HG03520 (cell line): Measurements from ENCODE around the gene CDC25B.
A peak's percentile ranks its signal among the peaks of the same experiment; 100 is the strongest.
"Not testable (repeated sequence)": the region's sequence is repeated elsewhere in the genome, so short reads cannot be mapped to it uniquely, and the experiment has no call there.

ENCODE experiments used
- ATAC-seq: cut with Tn5 transposase; IDR thresholded peaks from one replicate; pipeline ENCODE4 v1.9.1; 2021; ENCODE audit warnings: mild to moderate bottlenecking, moderate library complexity; ENCODE audit not compliant: unreplicated experiment

CDC25B gene

DNA sequence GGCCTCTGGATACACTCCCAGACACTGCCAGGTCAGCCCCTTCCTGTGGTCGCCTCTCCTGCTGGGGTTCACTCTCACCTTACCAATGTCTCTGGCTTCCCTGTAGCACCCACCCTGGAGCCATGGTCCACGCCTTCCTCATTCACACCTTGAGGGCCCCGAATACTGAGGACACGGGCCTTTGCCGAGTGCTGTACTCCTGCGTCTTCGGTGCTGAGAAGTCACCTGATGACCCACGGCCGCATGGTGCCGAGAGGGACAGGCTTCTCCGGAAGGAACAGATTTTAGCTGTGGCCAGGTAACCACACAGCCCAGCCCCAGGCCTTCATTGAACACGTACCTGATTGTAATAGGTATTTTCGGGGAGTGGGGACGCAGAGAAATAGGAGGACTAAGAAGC lies 25.9 kb downstream of the CDC25B start:
- ATAC-seq: no peak

DNA sequence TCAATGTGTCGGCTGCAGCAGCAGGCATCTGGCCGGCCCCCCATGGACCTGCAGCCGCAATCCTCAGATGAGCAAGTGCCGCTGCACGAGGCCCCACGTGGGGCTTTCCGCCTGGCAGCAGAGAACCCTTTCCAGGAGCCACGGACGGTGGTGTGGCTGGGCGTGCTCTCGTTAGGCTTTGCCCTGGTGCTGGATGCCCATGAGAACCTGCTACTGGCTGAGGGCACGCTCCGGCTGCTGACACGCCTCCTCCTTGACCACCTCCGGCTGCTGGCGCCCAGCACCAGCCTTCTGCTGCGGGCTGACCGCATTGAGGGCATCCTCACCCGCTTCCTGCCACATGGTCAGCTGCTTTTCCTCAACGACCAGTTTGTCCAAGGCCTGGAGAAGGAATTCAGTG lies 27.8 kb downstream of the CDC25B start:
- no peak for ATAC-seq

DNA sequence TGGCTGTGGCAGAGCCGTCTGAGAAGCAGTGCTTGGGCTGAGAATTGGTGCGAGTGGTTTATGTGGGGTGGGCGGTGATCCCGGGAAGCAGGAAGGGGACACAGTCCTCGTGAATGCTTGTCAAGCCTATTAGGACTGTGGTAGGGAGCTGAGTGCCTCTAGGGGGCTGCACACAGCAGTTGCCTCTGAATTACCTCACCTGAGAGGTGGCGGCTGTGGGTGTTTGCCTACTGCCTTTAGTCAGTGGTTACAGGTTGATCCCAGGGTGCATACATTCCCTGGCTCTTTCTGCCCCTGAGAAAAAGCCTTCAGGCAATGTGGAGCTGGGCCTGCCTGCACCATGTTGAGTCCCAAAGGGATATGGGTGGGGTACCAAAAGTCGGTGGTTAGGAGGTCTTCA lies 29.4 kb downstream of the CDC25B start:
- no peak for ATAC-seq

- ATAC-seq: no peak
These were observed 30.3 kb downstream of the CDC25B start for GRCh38 chr20:3826420-3826819.

- no peak for ATAC-seq
These were observed 32.7 kb downstream of the CDC25B start for GRCh38 chr20:3828798-3829197.

DNA sequence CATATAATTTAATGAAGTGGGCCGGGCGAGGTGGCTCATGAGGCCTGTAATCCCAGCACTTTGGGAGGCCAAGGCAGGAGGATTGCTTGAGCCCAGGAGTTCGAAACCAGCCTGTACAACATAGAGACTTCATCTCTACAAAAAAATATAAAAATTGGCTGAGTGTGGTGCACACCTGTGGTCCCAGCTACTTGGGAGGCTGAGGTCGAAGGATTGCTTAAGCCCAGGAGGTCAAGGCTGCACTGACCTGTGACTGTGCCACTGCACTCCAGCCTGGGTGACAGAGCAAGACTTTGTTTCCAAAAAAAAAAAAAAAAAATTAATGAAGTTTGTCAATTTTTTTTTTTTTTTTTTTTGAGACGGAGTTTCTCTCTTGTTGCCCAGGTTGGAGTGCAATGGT lies 33.8 kb downstream of the CDC25B start:
- not testable (repeated sequence) for ATAC-seq

DNA sequence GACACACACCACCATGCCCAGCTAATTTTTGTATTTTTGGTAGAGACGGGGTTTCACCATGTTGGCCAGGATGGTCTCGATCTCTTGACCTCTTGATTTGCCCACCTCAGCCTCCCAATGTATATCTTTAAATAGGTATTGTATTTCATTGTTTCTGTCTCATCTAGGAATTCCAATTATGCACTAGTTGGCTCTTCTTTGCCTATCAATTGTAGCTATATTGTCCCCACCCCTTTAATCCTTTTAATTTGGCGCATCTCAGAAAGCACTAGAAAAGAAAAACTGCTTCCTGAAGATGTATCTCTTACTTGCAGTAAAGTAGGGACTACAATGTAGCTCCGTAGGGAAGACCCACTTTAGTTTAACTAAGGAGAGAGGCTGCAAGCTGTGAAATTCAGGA lies 40.0 kb downstream of the CDC25B start:
- no peak for ATAC-seq

DNA sequence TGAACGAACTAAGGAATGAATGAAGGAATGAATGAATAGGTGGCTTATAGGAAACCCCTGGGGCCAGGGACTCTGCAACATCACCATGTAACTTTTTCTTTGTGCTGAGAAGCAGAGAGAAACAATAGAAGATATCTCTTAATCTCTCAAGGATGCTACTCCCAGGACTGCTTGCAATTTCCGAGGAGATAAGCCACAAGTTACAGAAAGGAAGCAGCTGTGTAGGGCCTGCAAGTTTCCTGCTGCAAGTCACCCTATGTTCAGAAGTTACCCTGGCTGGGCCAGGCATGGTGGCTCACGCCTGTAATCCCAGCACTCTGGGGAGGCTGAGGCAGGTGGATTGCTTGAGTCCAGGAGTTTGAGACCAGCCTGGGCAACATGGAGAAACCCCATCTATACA lies 43.2 kb downstream of the CDC25B start:
- no peak for ATAC-seq

- ATAC-seq: not testable (repeated sequence)
These were observed 44.1 kb downstream of the CDC25B start for GRCh38 chr20:3840201-3840600.

DNA sequence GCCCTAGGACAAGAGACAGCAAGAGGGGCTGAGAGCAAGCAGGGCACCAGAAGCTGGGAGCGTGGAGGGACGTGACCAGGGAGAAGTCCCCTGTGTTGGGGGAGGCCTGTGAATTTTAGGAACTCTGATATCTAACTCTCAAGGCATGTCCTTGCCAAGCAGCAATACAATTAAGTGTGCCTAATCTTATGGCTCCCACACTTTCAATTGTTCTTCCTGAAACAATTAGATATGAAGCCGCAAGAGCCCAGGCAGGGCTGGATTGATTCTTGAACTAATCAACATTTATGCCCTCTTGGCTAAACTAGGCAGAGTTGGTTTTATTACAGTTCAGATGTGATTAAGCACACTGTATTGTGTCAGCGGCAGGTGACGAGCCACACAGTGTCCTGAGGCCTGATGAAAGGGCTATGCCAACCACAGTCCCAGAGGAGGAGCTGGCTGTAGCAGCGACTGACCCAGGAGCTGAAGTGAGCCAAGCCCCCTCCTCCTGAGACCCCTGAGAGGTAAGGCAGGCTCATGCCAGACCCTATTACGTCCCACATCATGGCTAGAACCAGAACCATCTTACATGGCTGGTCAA lies 46.3 kb downstream of the CDC25B start:
- ATAC-seq: no peak

DNA sequence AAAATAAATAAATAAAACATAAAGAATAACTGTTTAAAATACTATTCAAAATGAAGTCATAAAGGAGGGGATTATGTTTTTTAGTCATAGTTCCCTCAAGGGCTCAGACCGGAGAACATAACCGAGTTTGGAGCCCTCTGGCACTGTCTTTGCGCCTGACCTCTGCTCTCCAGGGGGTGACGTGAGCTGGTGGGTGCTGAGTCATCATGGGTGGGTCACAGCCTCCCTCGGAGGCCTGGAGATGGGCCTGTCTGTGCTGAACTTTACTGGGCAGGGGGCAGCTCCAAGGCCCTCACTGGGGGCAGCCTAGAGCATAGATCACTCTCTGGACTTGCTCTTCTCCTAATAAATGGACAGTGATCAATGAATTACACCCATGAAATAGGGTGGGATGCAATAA lies 47.4 kb downstream of the CDC25B start:
- no peak for ATAC-seq

- not testable (repeated sequence) for ATAC-seq
These were observed 48.0 kb downstream of the CDC25B start for GRCh38 chr20:3843990-3844619.

GRCh38 chr20:3846378-3846739 lies 50.2 kb downstream of the CDC25B start:
- ATAC-seq: no peak

DNA sequence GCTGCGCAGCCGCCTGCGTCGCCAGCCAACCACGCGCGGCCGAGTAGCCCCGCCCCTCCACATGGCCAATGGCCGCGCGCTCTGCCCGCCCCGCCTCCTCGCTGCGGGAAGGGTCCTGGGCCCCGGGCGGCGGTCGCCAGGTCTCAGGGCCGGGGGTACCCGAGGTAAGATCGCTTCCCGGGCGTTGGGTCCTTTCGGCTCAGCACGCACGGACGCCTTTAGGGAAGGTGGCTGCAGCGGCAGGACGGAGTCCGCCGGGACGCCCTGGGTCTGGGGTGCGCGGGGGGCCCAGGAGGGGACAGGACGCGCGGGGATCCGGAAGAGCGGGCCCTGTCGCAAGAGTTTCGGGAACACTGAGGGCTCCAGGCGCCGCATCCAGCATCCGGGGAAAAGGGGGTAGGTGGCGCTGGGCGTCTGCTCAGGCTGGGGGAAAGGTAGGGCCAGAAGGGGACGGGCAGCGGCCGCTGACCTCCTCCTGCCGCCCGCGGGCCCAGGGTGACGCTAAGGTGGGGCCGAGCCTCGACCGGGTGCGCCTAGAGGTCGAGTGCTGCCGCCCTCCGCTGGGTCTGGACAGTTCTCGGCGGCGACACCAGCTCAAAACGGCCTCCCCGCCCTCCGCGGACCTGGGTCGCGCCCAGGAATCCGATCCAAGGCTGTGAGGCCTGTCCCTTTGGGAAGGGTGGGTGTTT lies 50.8 kb downstream of the CDC25B start, which contains the start of gene MAVS:
MAVS (plus strand) TSS at position 95 of the 689 bp plus-strand sequence. CDS start 7,791 bp downstream, outside the sequence.
- ATAC-seq: peak; percentile 85

DNA sequence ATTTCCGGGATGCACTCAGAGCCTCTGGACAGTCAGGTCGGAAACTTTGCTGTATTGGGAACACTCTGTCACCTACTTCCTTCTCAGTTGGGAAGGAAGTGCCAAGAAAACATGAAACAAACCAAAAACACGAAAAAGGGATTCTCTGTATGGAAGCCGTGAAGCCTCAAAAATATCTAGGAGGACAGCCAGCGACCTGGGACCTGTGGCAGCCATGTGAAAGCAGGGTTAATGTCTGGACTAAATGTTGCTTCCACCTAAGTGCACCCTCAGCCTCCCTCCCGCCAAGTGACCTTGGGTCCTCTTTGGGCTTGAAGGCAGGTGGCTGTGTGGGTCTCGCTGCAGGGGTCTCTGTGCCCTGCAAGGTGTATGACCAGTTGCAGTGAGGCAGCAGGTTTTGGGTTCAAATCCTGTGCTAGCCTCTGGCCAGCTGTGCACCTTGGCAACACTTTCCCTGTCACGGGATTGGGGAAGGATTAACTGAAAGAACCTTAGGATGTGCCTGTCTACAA lies 51.4 kb downstream of the CDC25B start:
- ATAC-seq: no peak

DNA sequence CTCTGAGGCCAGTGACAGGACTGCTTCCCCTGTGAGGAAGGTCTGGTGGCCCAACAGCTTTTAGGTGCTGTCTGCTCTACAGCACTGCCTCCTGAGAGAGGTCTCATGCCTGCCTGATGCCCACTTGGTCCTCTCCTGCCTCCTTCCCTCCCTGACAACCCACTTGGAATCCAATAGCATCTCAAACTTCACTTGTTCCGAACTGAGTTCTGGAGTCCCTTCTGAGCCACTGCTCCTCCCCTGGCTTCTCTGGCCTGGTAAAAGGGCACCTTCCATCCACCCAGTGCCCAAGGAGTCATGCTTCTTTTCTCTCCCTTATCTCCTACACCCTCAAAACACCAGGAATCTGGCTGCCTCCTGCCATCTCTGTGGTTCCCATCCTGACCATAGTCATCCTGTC lies 52.5 kb downstream of the CDC25B start:
- no peak for ATAC-seq

DNA sequence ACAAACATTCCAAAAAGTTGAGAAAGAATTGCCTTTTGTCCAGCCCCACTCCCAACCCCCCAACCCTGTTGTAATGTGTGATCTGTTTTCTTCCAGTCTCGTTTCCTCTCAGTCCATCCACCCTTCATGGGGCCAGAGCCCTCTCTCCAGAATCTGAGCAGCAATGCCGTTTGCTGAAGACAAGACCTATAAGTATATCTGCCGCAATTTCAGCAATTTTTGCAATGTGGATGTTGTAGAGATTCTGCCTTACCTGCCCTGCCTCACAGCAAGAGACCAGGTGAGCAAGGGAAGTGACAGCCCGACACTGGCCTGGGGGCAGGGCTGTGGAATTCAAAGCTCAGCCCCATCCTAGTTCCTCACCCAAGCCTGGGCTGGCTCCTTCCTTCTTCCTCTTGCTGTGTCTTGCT lies 58.4 kb downstream of the CDC25B start:
- no peak for ATAC-seq
